ENCODE results near the gene RALGAPB.

Gene RALGAPB

GRCh38 chr20:38609815-38610214 is 137.2 kb downstream of the RALGAPB start:
- H3K27ac Mint-ChIP-seq: no peak overlapping the region
- no peak overlapping the region for H3K4me3 Mint-ChIP-seq
- no peaks in the 10 kb centered on the region for H3K9me3 Mint-ChIP-seq (ENCODE audit: low read depth)
- H3K4me1 Mint-ChIP-seq (ENCODE audit: low read depth): no peaks in the 10 kb centered on the region
- H3K27me3 Mint-ChIP-seq: peaks cover 7% of the 10 kb centered on the region
- no peaks in the 10 kb centered on the region for H3K36me3 Mint-ChIP-seq

GRCh38 chr20:38610521-38610920 is 137.9 kb downstream of the RALGAPB start:
- H3K27ac Mint-ChIP-seq: no peak overlapping the region
- no peaks in the 10 kb centered on the region for H3K36me3 Mint-ChIP-seq
- no peaks in the 10 kb centered on the region for H3K9me3 Mint-ChIP-seq (ENCODE audit: low read depth)
- no peaks in the 10 kb centered on the region for H3K4me1 Mint-ChIP-seq (ENCODE audit: low read depth)
- peaks cover 4% of the 10 kb centered on the region for H3K27me3 Mint-ChIP-seq
- no peak overlapping the region for H3K4me3 Mint-ChIP-seq

- H3K4me1 Mint-ChIP-seq (ENCODE audit: low read depth): no peaks in the 10 kb centered on the region
- H3K9me3 Mint-ChIP-seq (ENCODE audit: low read depth): no peaks in the 10 kb centered on the region
- no peak overlapping the region for H3K27ac Mint-ChIP-seq
- H3K4me3 Mint-ChIP-seq: no peak overlapping the region
- peaks cover 4% of the 10 kb centered on the region for H3K27me3 Mint-ChIP-seq
- no peaks in the 10 kb centered on the region for H3K36me3 Mint-ChIP-seq
Observed at GRCh38 chr20:38612751-38613515, 140.3 kb downstream of the RALGAPB start.

GRCh38 chr20:38615283-38615682 is 142.6 kb downstream of the RALGAPB start:
- H3K27ac Mint-ChIP-seq: no peak overlapping the region
- no peaks in the 10 kb centered on the region for H3K4me1 Mint-ChIP-seq (ENCODE audit: low read depth)
- H3K36me3 Mint-ChIP-seq: no peaks in the 10 kb centered on the region
- no peak overlapping the region for H3K4me3 Mint-ChIP-seq
- no peaks in the 10 kb centered on the region for H3K9me3 Mint-ChIP-seq (ENCODE audit: low read depth)
- peaks cover 4% of the 10 kb centered on the region for H3K27me3 Mint-ChIP-seq

- H3K4me1 Mint-ChIP-seq (ENCODE audit: low read depth): no peaks in the 10 kb centered on the region
- no peak overlapping the region for H3K27ac Mint-ChIP-seq
- peaks cover 7% of the 10 kb centered on the region for H3K27me3 Mint-ChIP-seq
- H3K9me3 Mint-ChIP-seq (ENCODE audit: low read depth): no peaks in the 10 kb centered on the region
- no peak overlapping the region for H3K4me3 Mint-ChIP-seq
- no peaks in the 10 kb centered on the region for H3K36me3 Mint-ChIP-seq
Observed at GRCh38 chr20:38616457-38616856, 143.8 kb downstream of the RALGAPB start.

- Mint-ChIP-seq H3K27me3 (peaks cover 8% of the 10 kb centered on the region), H3K27ac (no peak overlapping the region), H3K4me3 (no peak overlapping the region), H3K4me1 (ENCODE audit: low read depth) (no peaks in the 10 kb centered on the region), H3K9me3 (ENCODE audit: low read depth) (no peaks in the 10 kb centered on the region), H3K36me3 (no peaks in the 10 kb centered on the region)
Observed at GRCh38 chr20:38617011-38617829, 144.6 kb downstream of the RALGAPB start.

GRCh38 chr20:38617830-38618196 is 145.2 kb downstream of the RALGAPB start:
- H3K36me3 Mint-ChIP-seq: no peaks in the 10 kb centered on the region
- no peak overlapping the region for H3K27ac Mint-ChIP-seq
- peaks cover 8% of the 10 kb centered on the region for H3K27me3 Mint-ChIP-seq
- no peaks in the 10 kb centered on the region for H3K4me1 Mint-ChIP-seq (ENCODE audit: low read depth)
- no peak overlapping the region for H3K4me3 Mint-ChIP-seq
- H3K9me3 Mint-ChIP-seq (ENCODE audit: low read depth): no peaks in the 10 kb centered on the region

- H3K9me3 Mint-ChIP-seq (ENCODE audit: low read depth): no peaks in the 10 kb centered on the region
- H3K4me3 Mint-ChIP-seq: no peak overlapping the region
- H3K27ac Mint-ChIP-seq: no peak overlapping the region
- no peaks in the 10 kb centered on the region for H3K36me3 Mint-ChIP-seq
- H3K27me3 Mint-ChIP-seq: peaks cover 8% of the 10 kb centered on the region
- H3K4me1 Mint-ChIP-seq (ENCODE audit: low read depth): no peaks in the 10 kb centered on the region
Observed at GRCh38 chr20:38620441-38620840, 147.8 kb downstream of the RALGAPB start.

GRCh38 chr20:38623061-38623460 is 150.4 kb downstream of the RALGAPB start:
- Mint-ChIP-seq H3K4me3 (no peak overlapping the region), H3K27ac (no peak overlapping the region), H3K27me3 (peaks cover 3% of the 10 kb centered on the region), H3K9me3 (ENCODE audit: low read depth) (no peaks in the 10 kb centered on the region), H3K36me3 (no peaks in the 10 kb centered on the region), H3K4me1 (ENCODE audit: low read depth) (no peaks in the 10 kb centered on the region)

- Mint-ChIP-seq H3K4me3 (no peak overlapping the region), H3K27ac (no peak overlapping the region), H3K4me1 (ENCODE audit: low read depth) (no peaks in the 10 kb centered on the region), H3K27me3 (peaks cover 3% of the 10 kb centered on the region), H3K9me3 (ENCODE audit: low read depth) (no peaks in the 10 kb centered on the region), H3K36me3 (no peaks in the 10 kb centered on the region)
Observed at GRCh38 chr20:38624084-38624483, 151.4 kb downstream of the RALGAPB start.

GRCh38 chr20:38625896-38626295 is 153.3 kb downstream of the RALGAPB start:
- H3K36me3 Mint-ChIP-seq: no peaks in the 10 kb centered on the region
- no peaks in the 10 kb centered on the region for H3K4me1 Mint-ChIP-seq (ENCODE audit: low read depth)
- H3K27ac Mint-ChIP-seq: no peak overlapping the region
- H3K27me3 Mint-ChIP-seq: peaks cover 3% of the 10 kb centered on the region
- no peaks in the 10 kb centered on the region for H3K9me3 Mint-ChIP-seq (ENCODE audit: low read depth)
- no peak overlapping the region for H3K4me3 Mint-ChIP-seq

- Mint-ChIP-seq H3K27me3 (no peaks in the 10 kb centered on the region), H3K27ac (no peak overlapping the region), H3K4me3 (no peak overlapping the region), H3K4me1 (ENCODE audit: low read depth) (no peaks in the 10 kb centered on the region), H3K36me3 (no peaks in the 10 kb centered on the region), H3K9me3 (ENCODE audit: low read depth) (no peaks in the 10 kb centered on the region)
Observed at GRCh38 chr20:38626921-38627659, 154.4 kb downstream of the RALGAPB start.
